Right kidney (tissue), 1 donor: ENCODE results near the gene AQR.

Experiments
- DNase-seq: peaks from one replicate; pipeline ENCODE4 v3.0.0-alpha.2; 2016

AQR gene

DNA sequence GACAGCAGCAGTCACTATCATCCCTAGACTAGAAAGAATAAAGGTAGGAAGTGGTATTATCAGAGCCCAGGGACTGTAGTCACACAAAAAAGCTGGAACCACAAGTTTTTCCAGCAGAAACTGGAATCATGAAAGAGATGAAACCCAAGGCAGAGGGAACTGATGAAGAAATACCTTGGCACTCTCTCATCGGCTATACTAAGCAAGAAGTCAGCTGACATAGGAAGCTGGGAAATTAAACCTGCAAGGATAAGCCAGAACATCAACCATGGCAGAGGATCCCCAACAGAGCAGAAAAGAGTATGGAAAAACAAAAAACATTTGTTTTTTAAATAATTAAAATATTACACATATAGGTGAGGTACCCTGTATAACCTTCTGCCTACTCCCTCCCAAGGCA, 86.5 kb downstream of the AQR start:
- DNase-seq, result no peak

DNA sequence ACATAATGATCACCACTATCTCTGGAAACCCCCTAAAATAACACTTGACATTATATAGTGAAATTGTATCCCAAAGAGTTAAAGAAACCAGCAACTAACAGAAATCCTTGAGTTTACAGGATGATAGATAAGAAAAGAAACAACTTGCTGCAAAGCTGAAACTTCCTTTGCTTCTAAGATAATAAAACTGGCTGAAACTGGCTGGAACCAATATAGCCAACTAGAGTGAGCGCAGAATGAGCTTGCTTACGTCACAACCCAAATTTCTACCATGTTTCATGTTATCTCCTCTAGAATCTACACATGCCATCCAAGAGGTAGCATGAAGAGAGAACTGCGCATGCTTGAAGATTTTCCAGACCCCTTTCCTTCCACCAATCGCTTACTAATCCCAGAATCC, 90.4 kb downstream of the AQR start:
- DNase-seq, result no peak

GRCh38 chr15:34876640-34877039, 92.9 kb downstream of the AQR start:
- no peak for DNase-seq

GRCh38 chr15:34869110-34869509, 100.4 kb downstream of the AQR start:
- DNase-seq, result no peak

- no peak for DNase-seq
These were observed 104.0 kb downstream of the AQR start for GRCh38 chr15:34865531-34865930.

- no peak for DNase-seq
These were observed 108.3 kb downstream of the AQR start for GRCh38 chr15:34861214-34861613.

- DNase-seq, result no peak
These were observed 113.6 kb downstream of the AQR start for GRCh38 chr15:34855893-34856292.

DNA sequence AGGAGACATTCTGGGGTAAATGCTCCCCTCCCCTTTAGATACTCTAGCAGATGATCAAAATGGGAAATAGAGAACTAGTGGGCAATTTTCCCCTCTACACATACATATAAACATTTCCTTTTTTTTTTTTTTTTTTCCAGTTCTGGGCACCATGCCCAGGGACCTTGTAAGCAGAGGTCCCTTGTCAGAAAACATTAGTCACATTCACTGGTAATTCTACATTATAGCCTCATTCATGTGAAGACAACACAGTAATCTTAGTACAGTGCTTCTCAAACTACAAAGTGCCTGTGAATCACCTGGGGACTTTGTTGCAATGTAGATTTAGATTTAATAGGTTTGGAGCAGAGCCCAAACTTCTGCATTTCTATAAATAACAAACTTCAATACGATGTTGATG, 114.1 kb downstream of the AQR start:
- no peak for DNase-seq

DNA sequence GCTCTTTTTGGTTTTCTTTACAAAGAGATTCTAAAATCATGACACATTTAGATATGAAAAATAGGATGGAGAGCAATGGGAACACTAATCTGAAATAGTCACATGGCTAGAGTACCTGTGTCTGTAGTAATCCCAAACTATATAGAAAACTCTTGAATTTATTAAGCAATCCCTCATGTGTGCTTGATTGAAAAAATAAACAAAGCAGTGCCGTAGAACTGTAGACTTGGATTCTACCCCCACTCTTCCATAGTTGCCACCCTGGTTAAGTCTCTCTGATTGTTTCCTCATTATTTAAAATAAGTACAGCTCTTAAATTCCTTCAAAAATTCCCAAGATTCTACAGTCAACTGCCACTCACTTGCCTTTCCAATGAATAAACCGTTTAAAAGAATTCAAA, 115.3 kb downstream of the AQR start:
- DNase-seq, result no peak

GRCh38 chr15:34853001-34853758, 116.4 kb downstream of the AQR start:
- DNase-seq, result no peak

GRCh38 chr15:34851751-34852150, 117.8 kb downstream of the AQR start:
- DNase-seq, result no peak

DNA sequence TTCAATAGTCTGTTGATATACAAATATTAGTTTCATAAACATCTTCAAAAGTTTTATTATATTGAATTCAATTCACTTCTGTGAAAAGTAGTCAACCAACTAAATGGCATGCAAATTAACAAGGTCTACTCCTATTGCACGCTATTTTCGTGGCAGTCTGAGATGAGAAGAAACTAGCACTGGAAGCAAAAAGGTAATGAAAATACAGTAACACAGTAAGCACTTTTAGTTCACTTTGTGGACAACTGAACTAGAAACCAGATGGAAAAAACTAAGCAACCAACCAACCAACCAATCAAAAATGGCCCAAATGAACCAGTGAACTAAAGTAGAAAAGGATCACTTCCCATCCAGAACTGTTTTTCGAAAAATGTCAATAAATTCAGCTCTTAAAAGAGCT, 118.5 kb downstream of the AQR start:
- DNase-seq, result no peak

GRCh38 chr15:34850121-34850520, 119.4 kb downstream of the AQR start:
- no peak for DNase-seq

GRCh38 chr15:34849364-34849959, 120.1 kb downstream of the AQR start:
- DNase-seq, result no peak

- DNase-seq, result no peak
These were observed 121.9 kb downstream of the AQR start for GRCh38 chr15:34847598-34847997.

GRCh38 chr15:34841262-34841725, 128.2 kb downstream of the AQR start:
- no peak for DNase-seq

DNA sequence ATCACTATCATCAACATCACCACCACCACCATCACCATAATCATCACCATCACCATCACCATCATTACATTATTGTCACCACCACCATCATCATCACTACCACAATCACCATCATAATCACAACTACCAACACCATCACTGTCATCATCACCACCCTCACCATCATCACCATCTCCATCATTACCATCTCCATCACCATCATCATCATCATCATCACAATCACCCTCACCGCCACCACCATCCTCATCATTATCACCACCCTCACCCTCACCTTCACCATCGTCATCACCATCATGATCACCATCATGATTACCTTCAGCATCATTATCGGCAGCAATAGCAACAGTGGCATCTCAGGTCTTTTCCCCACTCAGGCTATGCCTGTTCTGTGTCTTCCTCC, 131.3 kb downstream of the AQR start:
- no peak for DNase-seq

GRCh38 chr15:34837246-34838016, 132.1 kb downstream of the AQR start:
- DNase-seq, result no peak

GRCh38 chr15:34828145-34828911, 141.2 kb downstream of the AQR start:
- DNase-seq, result no peak

- DNase-seq, result no peak
These were observed 147.7 kb downstream of the AQR start for GRCh38 chr15:34821831-34822230.

DNA sequence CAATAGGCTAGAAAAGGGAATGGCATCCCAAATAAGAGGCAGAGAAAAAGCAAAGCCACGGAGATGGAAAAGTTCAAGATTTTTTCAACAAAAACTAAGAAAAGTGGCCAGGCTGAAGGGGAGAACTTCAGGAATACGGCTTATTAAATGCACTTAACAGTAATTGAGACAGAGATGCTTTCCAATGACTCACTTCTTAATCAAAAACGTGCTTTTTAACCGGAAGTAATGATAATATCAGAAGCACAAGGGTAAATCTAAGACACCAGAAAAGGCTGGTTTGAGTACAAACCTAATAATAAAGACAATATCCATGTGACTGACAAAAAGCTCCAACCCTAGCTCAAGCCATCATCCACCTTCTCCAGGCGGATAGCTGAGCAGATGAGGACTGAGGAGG, 149.4 kb downstream of the AQR start:
- DNase-seq, result no peak

DNA sequence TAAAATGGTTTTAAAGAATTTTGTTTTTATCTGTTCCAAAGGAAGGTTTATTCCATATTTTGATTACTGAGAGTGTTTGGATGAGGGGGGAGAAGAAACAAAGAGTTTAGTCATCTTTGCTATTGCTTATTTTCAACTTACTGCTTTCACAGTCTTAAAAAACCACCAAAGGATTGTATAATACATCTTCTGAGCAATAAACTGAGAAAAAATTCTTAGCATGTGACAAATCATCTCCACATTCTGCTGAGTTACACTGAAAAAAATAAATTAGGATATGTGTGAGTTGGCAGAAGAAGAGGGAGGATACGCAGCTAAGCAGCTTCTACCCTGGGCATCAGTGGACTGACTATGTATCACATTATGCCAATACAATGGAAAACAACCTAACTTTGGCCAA, 151.0 kb downstream of the AQR start:
- no peak for DNase-seq

DNA sequence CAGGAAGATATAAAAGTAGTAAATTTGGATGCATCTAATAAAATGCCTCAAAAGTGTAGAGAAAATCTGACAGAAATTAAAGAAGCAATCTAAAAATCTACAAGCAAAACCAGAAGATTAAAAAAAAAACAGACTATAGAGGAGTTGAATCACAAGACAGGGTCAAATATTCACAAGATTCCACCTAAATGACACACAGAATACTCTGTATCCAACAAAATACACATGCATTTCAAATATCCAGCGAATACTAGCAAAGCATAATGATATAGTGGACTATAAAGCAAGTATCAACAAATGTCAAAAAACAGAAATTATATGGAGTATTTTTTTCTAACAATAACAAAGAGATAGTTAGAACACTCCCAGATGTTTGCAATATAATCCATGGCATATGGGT, 153.7 kb downstream of the AQR start:
- no peak for DNase-seq
